NCI-H1694 treated with DMSO at 0.1 percent for 48 hours (cell line): ENCODE measurements around the gene L3MBTL4.

Experiments
- DNase-seq: peaks from one replicate; lab custom pipeline; 2025; lab: John Stamatoyannopoulos, UW

The L3MBTL4 gene

GRCh38 chr18:5962362-5962761 is 452.3 kb downstream of the L3MBTL4 start:
- peak; percentile 15 for DNase-seq

- DNase-seq, result no peak
These were observed 452.9 kb downstream of the L3MBTL4 start for GRCh38 chr18:5961828-5962150.

DNA sequence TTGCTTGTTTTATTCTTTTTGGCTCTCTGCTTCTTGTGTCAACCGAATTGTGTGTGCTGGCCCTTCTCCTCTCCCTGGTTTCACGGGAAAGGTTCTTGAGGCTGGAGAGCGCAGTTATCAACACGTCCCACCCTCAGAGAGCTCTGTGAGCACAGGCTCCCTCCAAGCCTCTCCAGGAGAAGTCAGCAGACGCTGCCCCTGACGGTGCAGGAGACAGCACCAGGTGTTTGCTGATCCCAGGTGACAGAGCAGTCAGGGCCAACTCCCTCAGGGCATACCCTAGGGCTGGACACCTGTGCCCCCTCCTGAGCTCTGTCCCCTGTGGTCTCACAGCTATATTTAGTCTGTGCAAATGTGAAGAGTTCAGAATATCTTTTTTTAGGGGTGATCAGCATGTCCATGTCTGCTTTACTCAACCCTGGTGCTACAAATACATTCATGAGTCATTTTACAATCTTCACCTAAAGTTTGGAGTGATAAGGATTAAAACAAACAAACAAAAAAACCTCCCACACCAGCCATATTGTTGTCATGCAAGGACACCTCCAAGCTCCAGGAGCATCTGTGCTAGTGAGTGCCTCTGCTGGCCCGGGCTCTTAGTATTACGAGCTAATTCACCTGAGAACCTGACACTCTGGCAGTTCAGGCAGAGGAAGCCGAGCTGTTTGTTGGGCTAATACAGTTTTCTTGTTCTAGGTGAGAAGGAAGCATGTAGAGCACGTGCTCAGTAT is 453.4 kb downstream of the L3MBTL4 start:
- DNase-seq, result no peak

DNA sequence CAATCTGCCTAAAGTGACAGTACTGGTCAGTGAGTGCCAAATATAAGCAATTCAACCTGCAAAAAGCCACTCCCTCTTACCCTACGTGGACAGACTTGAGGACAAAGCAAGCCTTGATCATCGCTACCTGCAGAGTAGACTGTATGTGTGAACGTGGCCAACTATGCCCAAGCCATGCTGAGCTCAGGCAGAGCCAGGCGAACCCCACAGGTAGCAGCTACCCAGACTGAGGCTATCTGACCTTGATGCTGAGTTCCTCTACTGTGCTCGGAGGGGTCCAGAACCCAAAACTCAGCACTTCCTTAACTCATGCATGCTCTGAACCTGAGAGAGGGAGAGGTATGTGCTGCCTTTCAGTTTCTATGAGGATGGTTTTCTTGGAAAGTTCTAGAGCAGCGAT is 455.9 kb downstream of the L3MBTL4 start:
- no peak for DNase-seq

GRCh38 chr18:5955861-5956260 is 458.9 kb downstream of the L3MBTL4 start:
- DNase-seq, result no peak

- DNase-seq, result no peak
These were observed 463.1 kb downstream of the L3MBTL4 start for GRCh38 chr18:5951515-5952091.

DNA sequence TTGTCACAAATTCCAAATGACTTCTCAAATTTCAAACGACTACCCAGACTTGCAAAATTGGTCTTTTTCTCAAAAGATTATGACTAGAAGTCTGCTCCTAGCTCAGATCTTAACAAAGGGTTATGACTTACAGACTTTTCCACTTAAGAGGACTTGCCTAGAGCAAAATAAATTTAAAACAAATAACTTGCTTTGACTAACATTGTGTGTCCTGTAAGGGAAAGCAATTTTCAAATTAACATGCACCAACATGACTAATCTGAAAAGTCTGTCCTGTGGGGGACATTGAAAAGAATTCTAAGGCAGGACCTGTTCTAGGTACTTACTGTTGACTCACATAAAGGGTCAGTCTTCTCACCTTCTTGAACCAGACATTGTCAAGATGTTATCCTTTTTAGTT is 465.9 kb downstream of the L3MBTL4 start:
- no peak for DNase-seq

DNA sequence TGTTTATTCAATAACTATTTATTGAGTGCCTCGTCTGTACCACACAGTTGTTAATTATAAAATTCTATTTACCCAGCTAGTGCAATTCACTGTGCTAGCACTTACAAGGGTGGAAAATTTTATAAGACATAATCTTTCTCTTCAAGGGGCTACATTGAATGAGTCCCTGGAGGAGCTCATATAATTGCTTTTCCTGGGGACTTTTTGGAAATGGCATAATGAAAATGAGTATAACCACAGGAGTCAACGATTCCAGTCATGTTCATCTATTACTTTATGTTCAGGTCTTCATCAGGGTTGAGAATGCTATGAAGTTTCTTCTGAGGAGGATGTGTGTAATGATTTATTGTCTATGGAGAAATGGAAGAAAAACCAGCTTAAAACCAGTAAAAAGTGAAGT is 466.5 kb downstream of the L3MBTL4 start:
- no peak for DNase-seq

DNA sequence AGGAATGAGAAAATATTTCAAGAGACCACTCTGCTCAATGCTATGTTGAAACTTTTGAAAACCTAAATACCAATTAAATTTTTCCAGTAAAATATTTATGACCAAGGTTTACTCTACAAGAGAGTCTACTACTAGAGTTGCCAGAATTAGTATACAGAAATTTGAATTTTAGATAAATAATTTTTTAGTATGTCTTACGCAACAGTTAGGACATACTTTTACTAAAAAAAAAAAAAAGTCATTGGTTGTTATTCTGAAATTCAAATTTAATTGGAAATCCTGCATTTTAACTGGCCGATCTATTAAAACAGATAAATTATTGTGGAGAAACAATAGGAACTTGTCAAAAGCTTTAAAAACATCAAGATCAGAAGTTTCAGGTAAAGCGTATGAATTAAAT is 470.3 kb downstream of the L3MBTL4 start:
- DNase-seq, result no peak

GRCh38 chr18:5943514-5943913 is 471.2 kb downstream of the L3MBTL4 start:
- peak; percentile 62 for DNase-seq

DNA sequence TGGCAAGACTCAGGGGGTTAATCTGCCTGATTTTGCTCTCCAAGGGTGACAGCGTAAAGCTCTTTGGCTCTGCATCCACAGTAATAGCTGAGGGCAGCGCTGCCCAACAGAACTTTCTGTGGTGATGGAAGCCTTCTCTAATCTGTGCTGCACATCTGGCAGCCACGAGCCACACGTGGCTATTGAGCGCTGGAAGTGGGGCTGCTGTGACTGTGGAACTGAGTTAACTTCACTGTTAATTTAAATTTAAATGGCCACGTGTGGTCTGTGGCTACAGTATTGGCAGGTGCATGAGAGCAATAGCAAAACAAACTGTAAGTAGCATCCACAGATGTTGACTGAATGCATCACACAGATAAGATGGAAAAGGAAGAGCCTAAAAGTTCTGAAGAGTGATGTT is 472.1 kb downstream of the L3MBTL4 start:
- no peak for DNase-seq

- DNase-seq, result no peak
These were observed 472.8 kb downstream of the L3MBTL4 start for GRCh38 chr18:5941890-5942289.

- DNase-seq, result no peak
These were observed 474.7 kb downstream of the L3MBTL4 start for GRCh38 chr18:5939801-5940667.

GRCh38 chr18:5937795-5938194 is 476.9 kb downstream of the L3MBTL4 start:
- DNase-seq, result no peak

DNA sequence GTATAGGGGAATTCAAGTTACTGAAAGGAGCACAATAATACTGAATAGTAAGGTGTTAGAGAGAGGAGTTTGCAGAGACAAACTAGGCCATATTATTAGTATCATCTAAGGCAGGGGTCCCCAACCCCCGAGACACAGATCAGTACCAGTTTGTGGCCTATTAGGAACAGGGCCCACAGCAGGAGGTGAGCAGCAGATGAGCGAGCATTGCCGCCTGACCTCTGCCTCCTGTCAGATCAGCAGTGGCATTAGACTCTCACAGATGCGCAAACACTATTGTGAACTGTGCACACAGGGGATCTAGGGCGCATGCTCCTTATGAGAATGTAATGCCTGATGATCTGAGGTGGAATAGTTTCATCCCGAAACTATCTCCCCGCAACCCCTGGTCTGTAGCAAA is 477.6 kb downstream of the L3MBTL4 start:
- no peak for DNase-seq

DNA sequence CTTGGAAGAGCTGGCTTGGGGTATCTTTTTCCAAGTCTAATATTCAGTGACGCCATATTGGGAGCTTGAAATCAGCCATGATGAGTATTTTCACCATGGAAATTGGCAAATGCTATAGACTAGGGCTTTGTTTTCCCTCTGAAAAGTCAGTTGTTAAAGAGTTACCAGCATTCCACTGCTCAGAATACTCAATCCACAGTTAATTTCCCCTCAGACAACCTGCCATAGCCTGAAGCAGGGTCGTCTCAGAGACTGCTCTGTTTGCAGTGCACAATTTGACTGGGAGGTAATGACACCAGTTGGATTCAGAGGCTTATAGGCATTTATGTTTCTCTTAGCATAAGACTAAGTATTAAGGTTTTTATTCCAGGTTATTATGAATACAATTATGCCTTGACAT is 483.9 kb downstream of the L3MBTL4 start:
- no peak for DNase-seq

DNA sequence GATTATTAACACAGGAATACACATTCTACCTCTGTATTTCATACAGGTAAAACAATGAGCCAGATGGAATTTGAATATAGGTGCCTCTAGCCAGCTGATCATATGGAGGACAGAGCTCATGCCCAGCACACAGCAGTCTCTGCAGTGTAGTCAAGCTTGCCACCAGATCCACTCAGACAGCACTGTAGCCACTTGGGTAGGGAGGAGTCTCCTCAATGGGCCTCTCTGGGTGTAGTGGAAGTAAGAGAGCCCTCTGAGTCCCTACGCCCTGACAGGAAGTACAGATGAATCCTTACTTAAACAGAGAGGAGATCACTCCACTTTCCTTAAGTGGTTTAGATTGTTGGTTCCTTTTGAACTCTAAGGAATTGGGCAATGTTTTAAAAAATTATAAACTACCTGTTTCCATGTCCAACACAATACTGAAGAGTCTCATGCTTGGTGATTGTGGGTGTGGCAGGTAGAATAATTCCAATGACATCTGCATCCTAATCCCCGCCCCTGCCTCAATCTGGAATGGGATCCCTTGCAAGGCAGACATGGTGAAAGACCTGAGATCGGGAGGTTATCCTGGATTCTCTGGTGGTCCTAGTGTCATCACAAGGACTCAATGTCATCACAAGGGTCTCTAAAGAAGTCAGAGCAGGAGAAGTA is 496.4 kb downstream of the L3MBTL4 start:
- DNase-seq, result no peak

GRCh38 chr18:5914951-5915350 is 499.8 kb downstream of the L3MBTL4 start:
- DNase-seq, result no peak

GRCh38 chr18:5914016-5914415 is 500.7 kb downstream of the L3MBTL4 start:
- DNase-seq, result no peak

- DNase-seq, result no peak
These were observed 502.1 kb downstream of the L3MBTL4 start for GRCh38 chr18:5912566-5912965.

DNA sequence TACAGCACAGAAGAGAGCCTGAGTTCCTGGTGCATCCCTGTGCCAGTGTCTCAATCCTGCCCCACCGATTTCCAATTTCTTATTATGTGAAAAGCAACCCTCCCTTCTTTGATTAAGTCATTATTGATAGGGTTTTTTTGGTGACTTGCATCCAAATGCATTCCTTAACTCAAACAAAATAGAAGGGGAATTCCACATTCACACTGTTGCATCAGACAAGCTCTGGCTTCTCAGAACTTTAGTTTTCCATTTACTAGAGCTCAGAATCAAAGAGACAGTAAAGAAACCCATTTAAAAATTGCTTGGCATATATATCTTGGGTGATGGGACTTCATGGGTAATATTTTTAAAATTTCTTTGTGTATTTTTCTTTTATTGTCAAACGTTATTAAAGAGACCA is 505.6 kb downstream of the L3MBTL4 start:
- DNase-seq, result no peak
